Neural cell (in vitro differentiated cells): Measurements from ENCODE around the gene TRIM24. TPM values are rescaled to one million over a fixed set of nuclear protein-coding genes. Genes with fewer than 3 reads are reported as not detected.

Source experiments
- H2AFZ ChIP-seq: fragments of 200-600, 300-800 bp; sonication (generic), shearing (Covaris generic); 2 replicates; pipeline ENCODE4 v1.6.0; 2014; ENCODE audit warnings: low read depth, mild to moderate bottlenecking, antibody characterized with exemption, low read length, moderate library complexity
- H3F3A ChIP-seq: fragments of 200-600 bp; shearing (Covaris generic); 2 replicates; pipeline ENCODE4 v1.6.1; 2016; ENCODE audit warnings: mild to moderate bottlenecking, moderate library complexity, mixed read lengths, antibody characterized with exemption, low read length; ENCODE audit not compliant: insufficient read depth, poor library complexity, severe bottlenecking
- H3K27ac ChIP-seq: fragments of 200-600, 300-800 bp; sonication (generic), shearing (Covaris generic); 2 replicates; pipeline ENCODE4 v1.5.1; 2014; ENCODE audit warnings: mild to moderate bottlenecking, low read length, moderate library complexity
- H3K27me3 ChIP-seq: fragments of 300-800, 200-600 bp; sonication (generic), shearing (Covaris generic); 2 replicates; pipeline ENCODE4 v1.6.0; 2014; ENCODE audit warnings: mild to moderate bottlenecking, low read depth, low read length, moderate library complexity; ENCODE audit not compliant: insufficient read depth
- H3K36me3 ChIP-seq: fragments of 300-800, 200-600 bp; sonication (generic), shearing (Covaris generic); 2 replicates; pipeline ENCODE4 v1.5.1; 2014; ENCODE audit warnings: mild to moderate bottlenecking, antibody characterized with exemption, low read length, moderate library complexity; ENCODE audit not compliant: insufficient read depth
- H3K4me2 ChIP-seq: fragments of 300-800, 200-600 bp; sonication (generic), shearing (Covaris generic); 2 replicates; pipeline ENCODE4 v1.6.0; 2014; ENCODE audit warnings: mild to moderate bottlenecking, low read length
- H3K4me3 ChIP-seq: fragments of 300-800, 200-600 bp; sonication (generic), shearing (Covaris generic); 2 replicates; pipeline ENCODE4 v1.5.1; 2014; ENCODE audit warnings: mild to moderate bottlenecking, low read length, moderate library complexity
- H3K79me2 ChIP-seq: fragments of 200-600 bp; shearing (Covaris generic); replicated peaks from 2 replicates; pipeline ENCODE4 v1.6.0; 2014; ENCODE audit warnings: mild to moderate bottlenecking, low read length, moderate library complexity; ENCODE audit not compliant: insufficient read depth
- H3K9ac ChIP-seq: fragments of 300-800, 200-600 bp; sonication (generic), shearing (Covaris generic); 2 replicates; pipeline ENCODE4 v1.6.1; 2016; ENCODE audit warnings: mild to moderate bottlenecking, low read length, mixed read lengths
- H3K9me2 ChIP-seq: fragments of 200-600 bp; shearing (Covaris generic); 2 replicates; pipeline ENCODE4 v1.6.1; 2016; ENCODE audit warnings: mild to moderate bottlenecking, low read length, mixed read lengths; ENCODE audit not compliant: insufficient read depth
- H3K9me3 ChIP-seq: fragments of 200-600, 300-800 bp; sonication (generic), shearing (Covaris generic); 2 replicates; pipeline ENCODE4 v1.6.1; 2016; ENCODE audit warnings: mild to moderate bottlenecking, mixed run types, low read length, moderate library complexity, mixed read lengths
- H4K20me1 ChIP-seq: fragments of 200-600 bp; shearing (Covaris generic); 2 replicates; pipeline ENCODE4 v1.6.1; 2016; ENCODE audit warnings: mild to moderate bottlenecking, mixed run types; ENCODE audit not compliant: insufficient read depth
- EP300 ChIP-seq: fragments of 450-650 bp; conservative IDR thresholded peaks from 2 replicates; pipeline ENCODE4 v1.6.1; 2014; ENCODE audit warnings: antibody characterized with exemption, mild to moderate bottlenecking, moderate library complexity; ENCODE audit not compliant: poor library complexity, severe bottlenecking
- EZH2 ChIP-seq: fragments of 200-600, 300-800 bp; shearing (Covaris generic), sonication (generic); IDR thresholded peaks from 2 replicates; pipeline ENCODE4 v1.6.1; 2014; ENCODE audit warnings: antibody characterized with exemption, low read length, borderline replicate concordance, mild to moderate bottlenecking; ENCODE audit not compliant: insufficient read depth, poor library complexity, severe bottlenecking
- MXI1 ChIP-seq: fragments of 450-650 bp; conservative IDR thresholded peaks from 2 replicates; pipeline ENCODE4 v1.6.1; 2014; ENCODE audit warnings: antibody characterized with exemption, mild to moderate bottlenecking; ENCODE audit not compliant: poor library complexity, severe bottlenecking
- POLR2AphosphoS5 ChIP-seq: IDR thresholded peaks from 2 replicates; pipeline ENCODE4 v1.6.1; 2012
- RAD21 ChIP-seq: fragments of 450-650 bp; conservative IDR thresholded peaks from 2 replicates; pipeline ENCODE4 v1.6.1; 2014; ENCODE audit warnings: antibody characterized with exemption, mild to moderate bottlenecking, moderate library complexity
- REST ChIP-seq: IDR thresholded peaks from 2 replicates; pipeline ENCODE4 v1.6.1; 2012; ENCODE audit warnings: borderline replicate concordance
- SMC3 ChIP-seq: fragments of 450-650 bp; conservative IDR thresholded peaks from 2 replicates; pipeline ENCODE4 v1.6.1; 2014; ENCODE audit warnings: antibody characterized with exemption, mild to moderate bottlenecking, moderate library complexity; ENCODE audit not compliant: poor library complexity
- TAF1 ChIP-seq: IDR thresholded peaks from 2 replicates; pipeline ENCODE4 v1.6.1; 2012; ENCODE audit warnings: low read depth
- polyA plus RNA-seq: library from polyadenylated mRNA; depleted of rRNA; stranded (reverse); fragments of >200 nt; gene quantifications from 2 replicates; pipeline ENCODE4 v1.2.3, GENCODE V29; 2014
- TF ChIP-seq, protein P1 (sequence below): fragments of 450-650 bp; IDR thresholded peaks from 2 replicates; pipeline ENCODE4 v1.5.1; 2014; ENCODE audit warnings: antibody characterized with exemption, mild to moderate bottlenecking, moderate library complexity; ENCODE audit not compliant: poor library complexity, severe bottlenecking

The TRIM24 gene
- polyA plus RNA-seq, 1 donor from 2014 or later = 47.1 TPM

DNA sequence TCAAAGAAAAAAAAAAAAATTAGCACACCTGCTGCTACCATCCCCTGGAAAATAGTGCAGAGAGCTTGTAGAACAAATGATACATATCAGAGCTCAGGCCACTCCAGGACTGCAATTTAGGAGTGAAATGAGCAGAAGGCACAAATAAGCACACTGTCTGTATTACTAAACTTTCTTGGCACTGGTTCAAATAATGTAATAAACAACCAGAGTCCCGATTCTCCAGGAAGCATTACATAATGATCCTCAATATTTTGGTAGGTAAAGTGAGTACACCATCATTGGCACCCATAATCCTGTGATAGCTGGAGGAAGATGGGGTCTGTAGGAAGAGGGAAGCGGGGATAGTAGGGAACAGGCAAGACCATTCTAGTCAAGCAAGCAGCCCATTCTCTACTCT is 166.8 kb downstream of the TRIM24 start:
- no peak overlapping the region for H3K4me2 ChIP-seq
- no peaks in the 10 kb centered on the region for H3K27me3 ChIP-seq
- no peaks in the 10 kb centered on the region for H3K9me2 ChIP-seq
- H3K9me3 ChIP-seq = no peaks in the 10 kb centered on the region
- H3K4me3 ChIP-seq = no peak overlapping the region
- TF ChIP-seq EZH2 = no peak
- no peak for TF ChIP-seq REST
- TF ChIP-seq EP300 = no peak
- no peak for TF ChIP-seq POLR2AphosphoS5
- no peak for TF ChIP-seq TAF1
- TF ChIP-seq SMC3 = no peak
- TF ChIP-seq MXI1 = no peak
- TF ChIP-seq, protein P1, sequence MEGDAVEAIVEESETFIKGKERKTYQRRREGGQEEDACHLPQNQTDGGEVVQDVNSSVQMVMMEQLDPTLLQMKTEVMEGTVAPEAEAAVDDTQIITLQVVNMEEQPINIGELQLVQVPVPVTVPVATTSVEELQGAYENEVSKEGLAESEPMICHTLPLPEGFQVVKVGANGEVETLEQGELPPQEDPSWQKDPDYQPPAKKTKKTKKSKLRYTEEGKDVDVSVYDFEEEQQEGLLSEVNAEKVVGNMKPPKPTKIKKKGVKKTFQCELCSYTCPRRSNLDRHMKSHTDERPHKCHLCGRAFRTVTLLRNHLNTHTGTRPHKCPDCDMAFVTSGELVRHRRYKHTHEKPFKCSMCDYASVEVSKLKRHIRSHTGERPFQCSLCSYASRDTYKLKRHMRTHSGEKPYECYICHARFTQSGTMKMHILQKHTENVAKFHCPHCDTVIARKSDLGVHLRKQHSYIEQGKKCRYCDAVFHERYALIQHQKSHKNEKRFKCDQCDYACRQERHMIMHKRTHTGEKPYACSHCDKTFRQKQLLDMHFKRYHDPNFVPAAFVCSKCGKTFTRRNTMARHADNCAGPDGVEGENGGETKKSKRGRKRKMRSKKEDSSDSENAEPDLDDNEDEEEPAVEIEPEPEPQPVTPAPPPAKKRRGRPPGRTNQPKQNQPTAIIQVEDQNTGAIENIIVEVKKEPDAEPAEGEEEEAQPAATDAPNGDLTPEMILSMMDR = no peak
- no peak overlapping the region for H2AFZ ChIP-seq
- H3K79me2 ChIP-seq = no peaks in the 10 kb centered on the region
- H3K36me3 ChIP-seq = no peaks in the 10 kb centered on the region
- no peak overlapping the region for H3K9ac ChIP-seq
- no peaks in the 10 kb centered on the region for H3F3A ChIP-seq
- H4K20me1 ChIP-seq = no peaks in the 10 kb centered on the region
- H3K27ac ChIP-seq = no peak overlapping the region

- Histone ChIP-seq H3K4me2 (no peak overlapping the region), H3K4me3 (no peak overlapping the region), H4K20me1 (no peaks in the 10 kb centered on the region), H3K79me2 (no peaks in the 10 kb centered on the region), H3K9me3 (no peaks in the 10 kb centered on the region), H3F3A (no peaks in the 10 kb centered on the region), H3K9ac (no peak overlapping the region), H3K9me2 (no peaks in the 10 kb centered on the region), H3K36me3 (no peaks in the 10 kb centered on the region), H3K27ac (no peak overlapping the region), H2AFZ (no peak overlapping the region), H3K27me3 (no peaks in the 10 kb centered on the region)
- no peak for TF ChIP-seq EZH2
- no peak for TF ChIP-seq SMC3
Measured at GRCh38 chr7:138627361-138627760, 167.3 kb downstream of the TRIM24 start.

DNA sequence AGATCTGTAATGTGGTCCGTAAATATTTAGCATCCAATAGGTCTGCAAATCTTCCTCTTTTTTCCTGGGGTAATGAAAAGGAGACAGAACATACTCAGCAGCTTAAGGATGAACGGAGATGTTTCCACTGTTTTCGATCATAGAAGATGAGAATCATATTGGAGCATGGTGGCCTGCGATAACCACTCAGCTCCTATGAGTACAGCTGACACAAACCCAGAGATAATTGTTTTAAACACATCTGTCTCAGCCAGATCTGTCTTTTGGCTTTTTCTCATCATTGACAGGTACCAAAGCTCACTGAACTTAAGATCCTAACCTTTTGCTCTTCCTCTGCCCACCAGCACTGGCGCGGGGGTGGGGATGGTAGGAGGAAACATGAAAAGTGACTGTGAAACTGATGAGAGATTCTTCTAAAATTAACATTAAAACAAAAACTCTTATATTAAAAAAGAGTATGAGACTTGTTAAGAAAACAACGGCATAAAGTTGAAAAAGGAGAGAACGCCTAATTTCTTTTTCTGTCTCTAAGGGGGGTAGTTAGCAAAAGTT is 170.1 kb downstream of the TRIM24 start:
- Histone ChIP-seq H3K79me2 (no peaks in the 10 kb centered on the region), H3K9me3 (no peaks in the 10 kb centered on the region), H3F3A (no peaks in the 10 kb centered on the region), H3K9ac (no peak overlapping the region), H3K27ac (no peak overlapping the region), H3K9me2 (no peaks in the 10 kb centered on the region), H3K4me2 (no peak overlapping the region), H3K36me3 (no peaks in the 10 kb centered on the region), H2AFZ (no peak overlapping the region), H3K4me3 (no peak overlapping the region), H3K27me3 (no peaks in the 10 kb centered on the region), H4K20me1 (no peaks in the 10 kb centered on the region)
- no peak for TF ChIP-seq TAF1
- TF ChIP-seq POLR2AphosphoS5 = no peak
- TF ChIP-seq MXI1 = no peak
- no peak for TF ChIP-seq EP300
- no peak for TF ChIP-seq SMC3
- TF ChIP-seq RAD21 = no peak
- TF ChIP-seq, protein P1 = no peak
- TF ChIP-seq REST = no peak
- no peak for TF ChIP-seq EZH2
